HEK293 (cell line): Measurements from ENCODE around the gene VOPP1.

Source experiments
- CTCF ChIP-seq: fragments of 450-650 bp; formaldehyde crosslinking; IDR thresholded peaks from 2 replicates; pipeline ENCODE4 v1.5.1; 2016; ENCODE audit warnings: missing biosample characterization, missing genetic modification characterization
- KLF8 ChIP-seq: fragments of 450-650 bp; formaldehyde crosslinking; IDR thresholded peaks from 2 replicates; pipeline ENCODE4 v1.5.1; 2016; ENCODE audit warnings: missing biosample characterization, missing genetic modification characterization
- PATZ1 ChIP-seq: fragments of 450-650 bp; formaldehyde crosslinking; IDR thresholded peaks from 2 replicates; pipeline ENCODE4 v1.5.1; 2016; ENCODE audit warnings: missing biosample characterization, missing genetic modification characterization
- TRIM28 ChIP-seq: IDR thresholded peaks from 2 replicates; pipeline ENCODE4 v1.6.1; 2011; ENCODE audit warnings: low read length, control low read depth, borderline replicate concordance
- YY1 ChIP-seq: fragments of 450-650 bp; formaldehyde crosslinking; IDR thresholded peaks from 2 replicates; pipeline ENCODE4 v1.5.1; 2018; ENCODE audit warnings: missing biosample characterization, missing genetic modification characterization
- ZNF10 ChIP-seq: fragments of 450-650 bp; formaldehyde crosslinking; IDR thresholded peaks from 2 replicates; pipeline ENCODE4 v1.5.1; 2017; ENCODE audit warnings: missing biosample characterization, missing genetic modification characterization
- ZNF362 ChIP-seq: fragments of 450-650 bp; formaldehyde crosslinking; IDR thresholded peaks from 2 replicates; pipeline ENCODE4 v1.5.1; 2016; ENCODE audit warnings: missing biosample characterization, missing genetic modification characterization
- ZNF501 ChIP-seq: fragments of 450-650 bp; formaldehyde crosslinking; IDR thresholded peaks from 2 replicates; pipeline ENCODE4 v1.5.1; 2016; ENCODE audit warnings: missing biosample characterization, missing genetic modification characterization
- ZNF626 ChIP-seq: fragments of 450-650 bp; sonication (Bioruptor Pico); formaldehyde crosslinking; IDR thresholded peaks from 2 replicates; pipeline ENCODE4 v1.5.1; 2018; ENCODE audit warnings: missing biosample characterization, missing genetic modification characterization, inconsistent platforms

- TF ChIP-seq KLF8 (tag by site-specific recombination) (no peak), CTCF (no peak), ZNF10 (no peak), YY1 (no peak), TRIM28 (no peak), ZNF501 (tag by site-specific recombination) (no peak), ZNF362 (tag by site-specific recombination) (no peak), PATZ1 (tag by site-specific recombination) (no peak), ZNF626 (no peak)
These were observed 63.9 kb downstream of the VOPP1 start for GRCh38 chr7:55508221-55509011.
